DND-41 (cell line): ENCODE data around the gene MDFI.

Experiments
- ATAC-seq: fragments of 200-7000 bp; cut with Tn5 transposase; 3 replicates; pipeline ENCODE4 v1.9.1; 2021; ENCODE audit warnings: low read depth; ENCODE audit not compliant: insufficient read depth
- DNase-seq: peaks from one replicate; pipeline ENCODE4 v3.0.0-alpha.2; 2020
- H2AFZ ChIP-seq: 2 replicates; pipeline ENCODE4 v1.6.0; 2012; ENCODE audit warnings: low read depth, low read length
- H3K27ac ChIP-seq: 2 replicates; pipeline ENCODE4 v1.5.1; 2012; ENCODE audit warnings: low read length, inconsistent platforms
- H3K27me3 ChIP-seq: fragments of 200-600 bp; sonication (generic); 2 replicates; pipeline ENCODE4 v1.6.0; 2012; ENCODE audit warnings: low read length, mild to moderate bottlenecking, inconsistent platforms; ENCODE audit not compliant: insufficient read depth, poor library complexity
- H3K36me3 ChIP-seq: 2 replicates; pipeline ENCODE4 v1.5.1; 2012; ENCODE audit warnings: low read length, inconsistent platforms; ENCODE audit not compliant: insufficient read depth
- H3K4me1 ChIP-seq: 2 replicates; pipeline ENCODE4 v1.5.1; 2012; ENCODE audit warnings: mild to moderate bottlenecking, low read length; ENCODE audit not compliant: insufficient read depth
- H3K4me2 ChIP-seq: 2 replicates; pipeline ENCODE4 v1.6.0; 2012; ENCODE audit warnings: mild to moderate bottlenecking, moderate library complexity, low read length, inconsistent platforms; ENCODE audit not compliant: insufficient read depth
- H3K4me3 ChIP-seq, 2 experiments: fragments of 200-600 bp in 1 of 2; shearing (Covaris generic) in 1 of 2; 2 replicates each; pipeline ENCODE4 v1.5.1; 2012 to 2016; ENCODE audit warnings: inconsistent platforms in 2 of 2, low read length in 2 of 2, mild to moderate bottlenecking in 2 of 2, low read depth in 1 of 2, moderate library complexity in 1 of 2
- H3K79me2 ChIP-seq: 2 replicates; pipeline ENCODE4 v1.6.0; 2012; ENCODE audit warnings: low read length, inconsistent platforms; ENCODE audit not compliant: insufficient read depth
- H3K9ac ChIP-seq: 2 replicates; pipeline ENCODE4 v1.6.0; 2012; ENCODE audit warnings: low read depth, mild to moderate bottlenecking, inconsistent platforms, low read length, moderate library complexity
- H3K9me3 ChIP-seq: 2 replicates; pipeline ENCODE4 v1.5.1; 2012; ENCODE audit warnings: low read length, moderate library complexity, mild to moderate bottlenecking, inconsistent platforms; ENCODE audit not compliant: insufficient read depth, severe bottlenecking
- H4K20me1 ChIP-seq: 2 replicates; pipeline ENCODE4 v1.6.0; 2012; ENCODE audit warnings: low read length; ENCODE audit not compliant: insufficient read depth
- CTCF ChIP-seq: IDR thresholded peaks from 2 replicates; pipeline ENCODE4 v1.5.1; 2012; ENCODE audit warnings: borderline replicate concordance, low read length, moderate library complexity, mild to moderate bottlenecking; ENCODE audit not compliant: poor library complexity, severe bottlenecking; ENCODE audit errors: extremely low read depth
- EZH2 ChIP-seq: IDR thresholded peaks from 3 replicates; pipeline ENCODE4 v1.6.1; 2012; ENCODE audit warnings: borderline replicate concordance, low read depth, mild to moderate bottlenecking, moderate library complexity, low read length, inconsistent platforms; ENCODE audit not compliant: severe bottlenecking

Gene MDFI

GRCh38 chr6:41680182-41680965 is 42.1 kb downstream of the MDFI start:
- Histone ChIP-seq H4K20me1 (no peaks in the 10 kb centered on the region), H3K9ac (no peak overlapping the region), H2AFZ (no peak overlapping the region)

GRCh38 chr6:41682056-41682477 is 43.8 kb downstream of the MDFI start:
- H3K4me2 ChIP-seq: no peak overlapping the region
- H3K27me3 ChIP-seq: no peaks in the 10 kb centered on the region
- no peaks in the 10 kb centered on the region for H3K9me3 ChIP-seq
- H3K9ac ChIP-seq: no peak overlapping the region
- ATAC-seq (peak; percentile 59), DNase-seq (peak; percentile 74)
- TF ChIP-seq EZH2 (no peak), CTCF (peak; percentile 78)
- H3K36me3 ChIP-seq: peaks cover 4% of the 10 kb centered on the region; the same call in 1 of the 2 replicates
- H3K79me2 ChIP-seq: no peaks in the 10 kb centered on the region
- no peaks in the 10 kb centered on the region for H4K20me1 ChIP-seq
- H2AFZ ChIP-seq: no peak overlapping the region
- H3K27ac ChIP-seq: no peak overlapping the region
- no peak overlapping the region for H3K4me3 ChIP-seq
- H3K4me1 ChIP-seq: peaks cover 18% of the 10 kb centered on the region

More at GRCh38 chr6:41680182-41680965, 42.1 kb downstream of the MDFI start:
- ATAC-seq (0 out of 3 replicates have a peak, but pooled peaks have one; percentile 22), DNase-seq (peak; percentile 55)
- H3K27ac ChIP-seq: no peak overlapping the region
- no peaks in the 10 kb centered on the region for H3K36me3 ChIP-seq
- no peak overlapping the region for H3K4me3 ChIP-seq
- TF ChIP-seq CTCF (no peak), EZH2 (no peak)
- H3K4me1 ChIP-seq: peaks cover 18% of the 10 kb centered on the region
- no peaks in the 10 kb centered on the region for H3K27me3 ChIP-seq
- no peak overlapping the region for H3K4me2 ChIP-seq
- H3K9me3 ChIP-seq: no peaks in the 10 kb centered on the region
- H3K79me2 ChIP-seq: no peaks in the 10 kb centered on the region

- no peaks in the 10 kb centered on the region for H3K27me3 ChIP-seq
- no peak overlapping the region for H3K9ac ChIP-seq
- no peak for TF ChIP-seq EZH2
- no peaks in the 10 kb centered on the region for H3K79me2 ChIP-seq
- peak overlapping the region; percentile 53; the same call in 1 of the 2 replicates for H2AFZ ChIP-seq
- no peak for ATAC-seq
- no peak for DNase-seq
- H4K20me1 ChIP-seq: no peaks in the 10 kb centered on the region
- no peaks in the 10 kb centered on the region for H3K9me3 ChIP-seq
- no peak overlapping the region for H3K4me2 ChIP-seq
- peaks cover 4% of the 10 kb centered on the region; the same call in 1 of the 2 replicates for H3K36me3 ChIP-seq
- no peak overlapping the region for H3K4me3 ChIP-seq
- peaks cover 18% of the 10 kb centered on the region for H3K4me1 ChIP-seq
- H3K27ac ChIP-seq: no peak overlapping the region
Observed at GRCh38 chr6:41682497-41683272, 44.4 kb downstream of the MDFI start.

- TF ChIP-seq EZH2: no peak
- TF ChIP-seq CTCF: no peak
- Histone ChIP-seq H3K9me3 (no peaks in the 10 kb centered on the region), H3K27ac (no peak overlapping the region), H3K4me1 (peaks cover 18% of the 10 kb centered on the region), H2AFZ (peak overlapping the region; percentile 53; the same call in 1 of the 2 replicates), H4K20me1 (no peaks in the 10 kb centered on the region), H3K79me2 (no peaks in the 10 kb centered on the region), H3K4me3 (no peak overlapping the region), H3K9ac (no peak overlapping the region), H3K4me2 (peak overlapping the region; percentile 32), H3K27me3 (no peaks in the 10 kb centered on the region), H3K36me3 (peaks cover 6% of the 10 kb centered on the region; the same call in 1 of the 2 replicates)
- DNase-seq (no peak), ATAC-seq (no peak)
Observed at GRCh38 chr6:41683273-41683522, 44.9 kb downstream of the MDFI start.
